Muscle of leg (tissue), 11 donors: ENCODE results near the gene KCNQ1. TPM values are rescaled to one million over a fixed set of nuclear protein-coding genes. Genes with fewer than 3 reads are reported as not detected.

Source experiments
- DNase-seq: peaks from one replicate; pipeline ENCODE4 v3.0.0; 2013
- H3K27ac ChIP-seq: one replicate; pipeline ENCODE4 v1.5.1; 2013; ENCODE audit warnings: mild to moderate bottlenecking, low read length, control low read depth
- H3K27me3 ChIP-seq: one replicate; pipeline ENCODE4 v1.6.1; 2013; ENCODE audit warnings: low read length; ENCODE audit not compliant: control insufficient read depth, insufficient read depth
- H3K36me3 ChIP-seq: one replicate; pipeline ENCODE4 v1.6.1; 2013; ENCODE audit warnings: low read length; ENCODE audit not compliant: control insufficient read depth, insufficient read depth
- H3K4me1 ChIP-seq: one replicate; pipeline ENCODE4 v1.6.1; 2013; ENCODE audit warnings: low read length; ENCODE audit not compliant: control insufficient read depth, insufficient read depth
- H3K4me3 ChIP-seq: one replicate; pipeline ENCODE4 v1.5.1; 2013; ENCODE audit warnings: low read length, control low read depth
- H3K9me3 ChIP-seq: replicated peaks from 2 replicates; pipeline ENCODE4 v1.6.1; 2013; ENCODE audit warnings: low read depth, low read length; ENCODE audit not compliant: control insufficient read depth
- WGBS: methylation state at CpG from one replicate; pipeline ENCODE4 v1.1.5; 2013; ENCODE audit warnings: missing lambda C conversion rate; ENCODE audit not compliant: insufficient coverage; 5-methylcytosine and 5-hydroxymethylcytosine counted together
- polyA plus RNA-seq, 8 donors: library from polyadenylated mRNA; unstranded; fragments of 120-200 nt; gene quantifications; one replicate each; pipeline versions ENCODE4 v1.2.1 to v1.2.3, GENCODE V29; 2013; ENCODE audit warnings: inconsistent platforms in 1 of 8, low replicate concordance in 1 of 8; ENCODE audit not compliant: insufficient read length in 8 of 8, insufficient read depth in 1 of 8
- total RNA-seq: library from RNA; stranded (reverse); fragments of 120-200 nt; gene quantifications from one replicate; pipeline ENCODE4 v1.2.4, GENCODE V29; 2013

Gene KCNQ1
- total and polyA plus RNA-seq, 9 donors = 0.84 to 4.1 (median 2.6) TPM

GRCh38 chr11:2650343-2650867, 205.6 kb downstream of the KCNQ1 start:
- no peak overlapping the region for H3K27ac ChIP-seq
- no peaks in the 10 kb centered on the region for H3K36me3 ChIP-seq
- WGBS = no CpG with 5 or more reads among the region's 2 CpGs
- H3K27me3 ChIP-seq = no peaks in the 10 kb centered on the region
- peaks cover 40% of the 10 kb centered on the region for H3K4me1 ChIP-seq
- no peak overlapping the region for H3K4me3 ChIP-seq
- peaks cover 86% of the 10 kb centered on the region for H3K9me3 ChIP-seq
- no peak for DNase-seq

GRCh38 chr11:2651054-2651617, 206.3 kb downstream of the KCNQ1 start:
- H3K9me3 ChIP-seq = peaks cover 80% of the 10 kb centered on the region
- no peak overlapping the region for H3K4me3 ChIP-seq
- 94% methylated on average over 3 of the region's 4 CpGs for WGBS
- no peaks in the 10 kb centered on the region for H3K36me3 ChIP-seq
- no peaks in the 10 kb centered on the region for H3K27me3 ChIP-seq
- peak overlapping the region; percentile 85 for H3K27ac ChIP-seq
- peaks cover 45% of the 10 kb centered on the region for H3K4me1 ChIP-seq
- no peak for DNase-seq

GRCh38 chr11:2651826-2652271, 207.0 kb downstream of the KCNQ1 start:
- 44% methylated on average over 4 of the region's 7 CpGs for WGBS
- Histone ChIP-seq H3K4me3 (no peak overlapping the region), H3K4me1 (peaks cover 49% of the 10 kb centered on the region), H3K27ac (peak overlapping the region; percentile 85), H3K27me3 (no peaks in the 10 kb centered on the region), H3K9me3 (peaks cover 79% of the 10 kb centered on the region), H3K36me3 (no peaks in the 10 kb centered on the region)
- peak; percentile 90 for DNase-seq

GRCh38 chr11:2652333-2653197, 207.8 kb downstream of the KCNQ1 start:
- H3K9me3 ChIP-seq = peaks cover 75% of the 10 kb centered on the region
- H3K27ac ChIP-seq = peak overlapping the region; percentile 85
- H3K4me3 ChIP-seq = no peak overlapping the region
- no peaks in the 10 kb centered on the region for H3K36me3 ChIP-seq
- 45% methylated on average over 2 of the region's 11 CpGs for WGBS
- peak; percentile 92 for DNase-seq
- no peaks in the 10 kb centered on the region for H3K27me3 ChIP-seq
- peaks cover 50% of the 10 kb centered on the region for H3K4me1 ChIP-seq

GRCh38 chr11:2653198-2653551, 208.4 kb downstream of the KCNQ1 start:
- H3K9me3 ChIP-seq = peaks cover 75% of the 10 kb centered on the region
- H3K4me3 ChIP-seq = no peak overlapping the region
- 42% methylated on average over 1 of the region's 1 CpG for WGBS
- peak; percentile 84 for DNase-seq
- H3K27ac ChIP-seq = peak overlapping the region; percentile 85
- H3K4me1 ChIP-seq = peaks cover 50% of the 10 kb centered on the region
- H3K27me3 ChIP-seq = no peaks in the 10 kb centered on the region
- no peaks in the 10 kb centered on the region for H3K36me3 ChIP-seq

GRCh38 chr11:2653930-2654739, 209.3 kb downstream of the KCNQ1 start:
- no peak overlapping the region for H3K4me3 ChIP-seq
- 76% methylated on average over 14 of the region's 16 CpGs for WGBS
- DNase-seq = peak; percentile 90
- H3K27ac ChIP-seq = peak overlapping the region; percentile 85
- no peaks in the 10 kb centered on the region for H3K27me3 ChIP-seq
- peaks cover 75% of the 10 kb centered on the region for H3K9me3 ChIP-seq
- no peaks in the 10 kb centered on the region for H3K36me3 ChIP-seq
- peaks cover 51% of the 10 kb centered on the region for H3K4me1 ChIP-seq

GRCh38 chr11:2655016-2655719, 210.4 kb downstream of the KCNQ1 start:
- H3K4me1 ChIP-seq = peaks cover 51% of the 10 kb centered on the region
- H3K4me3 ChIP-seq = no peak overlapping the region
- DNase-seq = no peak
- no peaks in the 10 kb centered on the region for H3K27me3 ChIP-seq
- WGBS = 100% methylated on average over 1 of the region's 6 CpGs
- H3K36me3 ChIP-seq = no peaks in the 10 kb centered on the region
- peaks cover 71% of the 10 kb centered on the region for H3K9me3 ChIP-seq
- H3K27ac ChIP-seq = peak overlapping the region; percentile 85

- 100% methylated on average over 1 of the region's 6 CpGs for WGBS
- peaks cover 70% of the 10 kb centered on the region for H3K9me3 ChIP-seq
- no peaks in the 10 kb centered on the region for H3K36me3 ChIP-seq
- no peaks in the 10 kb centered on the region for H3K27me3 ChIP-seq
- H3K4me3 ChIP-seq = no peak overlapping the region
- peaks cover 53% of the 10 kb centered on the region for H3K4me1 ChIP-seq
- no peak overlapping the region for H3K27ac ChIP-seq
- no peak for DNase-seq
Observed at GRCh38 chr11:2655834-2656622, 211.2 kb downstream of the KCNQ1 start.

GRCh38 chr11:2656859-2657258, 212.1 kb downstream of the KCNQ1 start:
- H3K9me3 ChIP-seq = peaks cover 73% of the 10 kb centered on the region
- WGBS = no CpG with 5 or more reads among the region's 1 CpG
- H3K4me1 ChIP-seq = peaks cover 54% of the 10 kb centered on the region
- no peaks in the 10 kb centered on the region for H3K27me3 ChIP-seq
- H3K36me3 ChIP-seq = no peaks in the 10 kb centered on the region
- H3K4me3 ChIP-seq = no peak overlapping the region
- H3K27ac ChIP-seq = no peak overlapping the region
- DNase-seq = no peak
